ENCODE measurements around the gene FKBP1B.

DNA sequence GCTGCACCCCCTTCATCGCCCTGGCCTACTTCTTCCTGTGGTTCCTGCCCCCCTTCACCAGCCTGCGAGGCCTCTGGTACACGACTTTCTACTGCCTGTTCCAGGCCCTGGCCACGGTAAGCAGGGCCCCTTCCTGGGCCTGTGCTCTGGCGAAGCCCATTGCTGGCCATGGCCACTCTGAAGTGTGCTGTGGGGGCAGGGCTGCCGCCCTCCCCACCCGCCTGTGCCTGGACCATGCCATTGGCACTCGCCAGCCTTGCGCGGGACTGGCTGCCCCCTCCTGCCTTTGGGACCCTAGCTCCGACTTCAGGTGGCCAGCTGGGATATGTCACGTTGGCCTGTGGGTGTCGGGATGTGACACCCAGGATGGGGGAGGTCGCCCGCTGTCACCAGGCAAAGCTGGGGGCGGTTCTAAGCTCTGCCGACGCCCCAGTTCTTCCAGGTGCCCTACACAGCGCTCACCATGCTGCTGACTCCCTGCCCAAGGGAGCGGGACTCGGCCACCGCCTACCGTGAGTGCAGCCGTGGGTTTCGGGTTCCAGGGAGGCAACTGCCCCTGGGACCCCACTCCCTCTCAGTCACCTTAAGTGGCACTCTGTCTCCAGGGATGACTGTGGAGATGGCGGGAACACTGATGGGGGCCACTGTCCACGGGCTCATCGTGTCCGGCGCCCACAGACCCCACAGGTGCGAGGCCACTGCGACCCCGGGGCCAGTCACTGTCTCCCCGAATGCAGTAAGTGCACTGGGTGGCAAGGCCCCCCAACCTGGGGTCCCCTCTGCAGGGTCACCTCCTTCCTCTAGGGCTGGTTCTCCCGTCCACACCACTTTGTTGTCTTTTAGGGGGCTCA, 32.5 kb upstream of the FKBP1B start:
- TF ChIP-seq EZH2 (IDR thresholded peaks at IDR 0.05) = no peak
- TF ChIP-seq, protein P1, sequence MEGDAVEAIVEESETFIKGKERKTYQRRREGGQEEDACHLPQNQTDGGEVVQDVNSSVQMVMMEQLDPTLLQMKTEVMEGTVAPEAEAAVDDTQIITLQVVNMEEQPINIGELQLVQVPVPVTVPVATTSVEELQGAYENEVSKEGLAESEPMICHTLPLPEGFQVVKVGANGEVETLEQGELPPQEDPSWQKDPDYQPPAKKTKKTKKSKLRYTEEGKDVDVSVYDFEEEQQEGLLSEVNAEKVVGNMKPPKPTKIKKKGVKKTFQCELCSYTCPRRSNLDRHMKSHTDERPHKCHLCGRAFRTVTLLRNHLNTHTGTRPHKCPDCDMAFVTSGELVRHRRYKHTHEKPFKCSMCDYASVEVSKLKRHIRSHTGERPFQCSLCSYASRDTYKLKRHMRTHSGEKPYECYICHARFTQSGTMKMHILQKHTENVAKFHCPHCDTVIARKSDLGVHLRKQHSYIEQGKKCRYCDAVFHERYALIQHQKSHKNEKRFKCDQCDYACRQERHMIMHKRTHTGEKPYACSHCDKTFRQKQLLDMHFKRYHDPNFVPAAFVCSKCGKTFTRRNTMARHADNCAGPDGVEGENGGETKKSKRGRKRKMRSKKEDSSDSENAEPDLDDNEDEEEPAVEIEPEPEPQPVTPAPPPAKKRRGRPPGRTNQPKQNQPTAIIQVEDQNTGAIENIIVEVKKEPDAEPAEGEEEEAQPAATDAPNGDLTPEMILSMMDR (IDR thresholded peaks at IDR 0.05 in 2 of 3, conservative IDR thresholded peaks at IDR 0.05 in 1 of 3; ENCODE audit: borderline replicate concordance in 1 of 3, insufficient read depth in 1 of 3, low read depth in 2 of 3, low read length in 2 of 3) = no peak
- TF ChIP-seq POLR2A (IDR thresholded peaks at IDR 0.05; ENCODE audit: borderline replicate concordance, extremely low read depth, insufficient read depth, insufficient read length) = no peak
- TF ChIP-seq POLR2AphosphoS5 (IDR thresholded peaks at IDR 0.05; ENCODE audit: low read depth, low read length) = no peak
- TF ChIP-seq RAD21 (IDR thresholded peaks at IDR 0.05; ENCODE audit: low read depth) = no peak
- TF ChIP-seq, protein P2, sequence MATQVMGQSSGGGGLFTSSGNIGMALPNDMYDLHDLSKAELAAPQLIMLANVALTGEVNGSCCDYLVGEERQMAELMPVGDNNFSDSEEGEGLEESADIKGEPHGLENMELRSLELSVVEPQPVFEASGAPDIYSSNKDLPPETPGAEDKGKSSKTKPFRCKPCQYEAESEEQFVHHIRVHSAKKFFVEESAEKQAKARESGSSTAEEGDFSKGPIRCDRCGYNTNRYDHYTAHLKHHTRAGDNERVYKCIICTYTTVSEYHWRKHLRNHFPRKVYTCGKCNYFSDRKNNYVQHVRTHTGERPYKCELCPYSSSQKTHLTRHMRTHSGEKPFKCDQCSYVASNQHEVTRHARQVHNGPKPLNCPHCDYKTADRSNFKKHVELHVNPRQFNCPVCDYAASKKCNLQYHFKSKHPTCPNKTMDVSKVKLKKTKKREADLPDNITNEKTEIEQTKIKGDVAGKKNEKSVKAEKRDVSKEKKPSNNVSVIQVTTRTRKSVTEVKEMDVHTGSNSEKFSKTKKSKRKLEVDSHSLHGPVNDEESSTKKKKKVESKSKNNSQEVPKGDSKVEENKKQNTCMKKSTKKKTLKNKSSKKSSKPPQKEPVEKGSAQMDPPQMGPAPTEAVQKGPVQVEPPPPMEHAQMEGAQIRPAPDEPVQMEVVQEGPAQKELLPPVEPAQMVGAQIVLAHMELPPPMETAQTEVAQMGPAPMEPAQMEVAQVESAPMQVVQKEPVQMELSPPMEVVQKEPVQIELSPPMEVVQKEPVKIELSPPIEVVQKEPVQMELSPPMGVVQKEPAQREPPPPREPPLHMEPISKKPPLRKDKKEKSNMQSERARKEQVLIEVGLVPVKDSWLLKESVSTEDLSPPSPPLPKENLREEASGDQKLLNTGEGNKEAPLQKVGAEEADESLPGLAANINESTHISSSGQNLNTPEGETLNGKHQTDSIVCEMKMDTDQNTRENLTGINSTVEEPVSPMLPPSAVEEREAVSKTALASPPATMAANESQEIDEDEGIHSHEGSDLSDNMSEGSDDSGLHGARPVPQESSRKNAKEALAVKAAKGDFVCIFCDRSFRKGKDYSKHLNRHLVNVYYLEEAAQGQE (IDR thresholded peaks at IDR 0.05; ENCODE audit: low read depth) = no peak
- no peak for TF ChIP-seq ELF1 (IDR thresholded peaks at IDR 0.05; ENCODE audit: borderline replicate concordance, low read depth)
- TF ChIP-seq SIN3A (IDR thresholded peaks at IDR 0.05; ENCODE audit: low read depth) = no peak
- TF ChIP-seq CEBPB (IDR thresholded peaks at IDR 0.05; ENCODE audit: low read depth) = no peak
